Measurements from ENCODE around the gene MAPK1IP1L. TPM values are rescaled to one million over a fixed set of nuclear protein-coding genes. Genes with fewer than 3 reads are reported as not detected.
"Not testable (repeated sequence)": the region's sequence is repeated elsewhere in the genome, so short reads cannot be mapped to it uniquely, and the experiment has no call there.

MAPK1IP1L gene
- total RNA-seq, 1 donor, result 96.1 TPM

DNA sequence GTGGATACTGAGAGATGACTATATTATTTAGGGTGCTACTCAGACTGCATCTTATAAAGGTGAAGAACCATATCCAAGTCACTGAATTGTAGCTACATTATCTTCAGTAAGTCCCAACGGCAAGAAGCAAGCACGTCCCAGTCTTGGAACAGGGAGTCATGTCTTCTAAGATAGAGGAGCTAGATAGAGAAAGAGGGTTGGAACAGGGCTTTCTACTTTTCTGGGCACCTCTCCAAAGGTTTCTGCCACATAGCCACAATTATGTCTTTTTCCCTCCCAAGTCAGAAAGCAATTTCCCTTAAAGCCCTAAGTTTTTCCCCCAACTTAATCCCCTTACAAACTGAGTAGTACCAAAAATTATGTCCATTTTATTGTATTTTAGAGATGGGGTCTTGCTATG lies 22.4 kb downstream of the MAPK1IP1L start:
- Histone ChIP-seq H3K9me3 (ENCODE audit: low read depth, low read length) (no peaks in the 10 kb centered on the region), H3K27me3 (ENCODE audit: insufficient read depth, low read length) (no peaks in the 10 kb centered on the region), H3K4me1 (ENCODE audit: insufficient read depth, low read length) (peaks cover 13% of the 10 kb centered on the region), H3K4me3 (ENCODE audit: low read length) (no peak overlapping the region)

DNA sequence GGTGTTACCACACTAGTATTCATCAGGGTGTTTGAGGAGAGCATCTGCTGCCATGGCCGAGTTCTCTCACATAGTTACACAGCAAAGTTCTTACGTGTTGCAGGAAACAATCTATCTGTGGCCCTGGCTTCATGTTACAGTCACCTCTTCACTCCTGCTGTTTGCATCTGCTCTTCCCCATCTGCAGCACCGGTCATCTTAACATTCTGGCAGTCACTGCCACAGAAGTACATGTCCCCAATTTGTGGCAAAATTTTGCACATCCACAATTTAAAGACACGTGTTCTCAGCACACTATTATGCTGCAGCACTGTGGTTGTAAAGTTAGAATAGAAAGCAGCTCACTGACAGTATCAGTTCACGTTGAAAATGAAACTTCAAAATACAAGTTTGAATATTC lies 23.2 kb downstream of the MAPK1IP1L start:
- Histone ChIP-seq H3K4me1 (ENCODE audit: insufficient read depth, low read length) (peaks cover 19% of the 10 kb centered on the region), H3K27me3 (ENCODE audit: insufficient read depth, low read length) (no peaks in the 10 kb centered on the region), H3K9me3 (ENCODE audit: low read depth, low read length) (no peaks in the 10 kb centered on the region), H3K4me3 (ENCODE audit: low read length) (no peak overlapping the region)

DNA sequence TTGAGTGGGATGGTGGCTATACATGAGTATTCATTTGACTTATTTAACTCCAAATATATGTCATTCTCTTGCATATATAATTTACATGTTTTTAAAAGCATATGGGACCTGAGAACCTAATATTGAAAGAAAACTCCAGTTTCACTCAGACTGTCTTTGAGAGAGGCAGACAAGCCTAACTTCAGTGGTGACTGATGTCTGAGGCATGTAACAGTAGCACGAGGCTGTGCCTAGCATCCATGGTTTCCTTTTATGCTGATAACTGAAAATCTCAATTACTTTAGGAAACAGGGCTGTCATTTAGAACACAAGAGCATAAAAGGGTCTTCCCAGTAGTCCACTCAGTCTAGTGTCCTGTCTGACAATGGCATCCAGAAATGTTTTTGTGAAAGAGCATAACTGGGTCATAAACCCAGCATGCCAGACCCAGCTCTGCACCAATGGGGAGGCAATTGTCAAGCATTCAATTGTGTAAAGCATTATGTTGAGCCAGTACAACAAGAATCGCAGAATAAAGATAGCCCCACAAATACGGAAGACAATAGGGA lies 24.3 kb downstream of the MAPK1IP1L start:
- H3K4me3 ChIP-seq (ENCODE audit: low read length), result no peak overlapping the region
- H3K9me3 ChIP-seq (ENCODE audit: low read depth, low read length), result no peaks in the 10 kb centered on the region
- no peaks in the 10 kb centered on the region for H3K27me3 ChIP-seq (ENCODE audit: insufficient read depth, low read length)
- peaks cover 28% of the 10 kb centered on the region for H3K4me1 ChIP-seq (ENCODE audit: insufficient read depth, low read length)

DNA sequence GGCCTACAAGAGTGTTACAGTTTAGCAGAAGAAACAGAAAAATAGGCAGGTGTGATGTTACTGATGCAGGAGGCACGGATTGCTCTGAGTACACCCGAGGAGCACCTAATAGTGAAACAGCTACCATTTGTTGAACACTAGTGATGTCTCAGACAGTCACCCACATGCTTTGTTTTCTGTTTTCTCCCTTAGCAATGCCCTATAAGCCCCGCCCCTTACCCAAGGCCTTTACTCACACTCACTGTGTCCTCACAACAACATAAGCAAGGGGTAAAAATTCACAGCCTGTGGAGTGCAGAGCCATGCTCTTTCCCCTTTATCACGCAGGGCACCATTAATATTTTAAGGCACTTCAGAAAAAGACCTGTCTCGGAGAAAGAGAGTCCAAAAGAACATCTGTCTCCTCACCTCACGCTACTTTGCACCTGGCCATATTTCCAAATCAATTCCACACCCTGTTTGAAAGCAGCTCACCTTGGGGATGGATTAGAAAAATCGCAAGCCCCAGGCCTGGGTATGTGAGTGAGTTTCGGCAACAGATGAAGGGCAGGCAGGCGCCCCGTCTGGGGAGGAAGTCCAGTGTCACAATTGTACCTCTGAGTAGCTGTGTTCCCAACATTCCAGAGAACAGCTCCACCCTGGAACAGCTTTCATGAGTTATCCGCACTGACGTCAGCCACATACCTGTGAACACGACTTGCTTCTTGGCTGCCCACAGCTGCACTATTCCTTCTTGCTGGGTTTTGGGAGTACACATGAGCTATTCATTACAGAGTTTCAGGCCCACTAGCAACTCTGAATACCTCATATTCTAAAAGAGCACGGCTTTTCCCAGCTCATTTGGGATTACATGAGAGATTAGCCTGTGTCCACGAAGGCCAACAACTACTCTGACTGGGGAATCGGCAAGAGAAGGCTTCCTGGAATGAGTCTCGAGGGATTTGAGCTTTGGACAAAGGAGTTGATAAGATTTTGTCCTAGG lies 26.0 kb downstream of the MAPK1IP1L start:
- no peaks in the 10 kb centered on the region for H3K27me3 ChIP-seq (ENCODE audit: insufficient read depth, low read length)
- no peak overlapping the region for H3K4me3 ChIP-seq (ENCODE audit: low read length)
- peaks cover 20% of the 10 kb centered on the region for H3K4me1 ChIP-seq (ENCODE audit: insufficient read depth, low read length)
- no peaks in the 10 kb centered on the region for H3K9me3 ChIP-seq (ENCODE audit: low read depth, low read length)

GRCh38 chr14:55079961-55080360 lies 28.5 kb downstream of the MAPK1IP1L start:
- not testable (repeated sequence) for H3K4me3 ChIP-seq (ENCODE audit: low read length); H3K9me3 ChIP-seq (ENCODE audit: low read depth, low read length); H3K27me3 ChIP-seq (ENCODE audit: insufficient read depth, low read length)
- H3K4me1 ChIP-seq (ENCODE audit: insufficient read depth, low read length), result peaks cover 21% of the 10 kb centered on the region

DNA sequence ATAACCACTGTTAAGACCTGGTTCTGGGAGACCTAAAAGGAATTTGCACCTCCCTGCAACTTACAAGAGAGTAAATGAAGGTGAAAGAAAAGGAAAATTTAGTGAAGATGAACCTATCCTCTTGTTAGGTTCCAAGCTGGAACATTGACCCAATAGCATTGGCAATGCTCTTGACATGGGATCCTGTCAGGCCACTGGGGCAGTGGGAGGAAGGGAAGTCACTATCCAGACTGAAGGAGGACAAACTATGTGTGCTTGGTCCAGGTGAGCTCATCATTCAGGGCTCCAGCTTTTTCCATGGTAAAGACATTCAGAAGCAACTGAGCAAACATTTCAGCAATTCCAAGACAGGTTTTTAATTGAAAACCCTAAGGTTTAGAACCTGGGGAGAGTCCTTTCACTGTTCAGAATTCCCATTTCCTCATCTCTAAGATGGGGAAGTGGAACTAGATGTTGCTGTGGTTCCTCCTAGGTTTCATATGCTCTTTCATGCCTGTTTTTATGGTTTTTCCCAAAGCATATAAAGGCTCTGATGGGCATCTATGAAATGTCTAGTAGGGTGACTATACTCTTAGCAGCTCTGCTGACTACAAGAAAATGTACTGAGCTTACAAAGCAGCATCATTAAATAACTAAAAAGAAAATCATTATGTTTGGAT lies 33.1 kb downstream of the MAPK1IP1L start:
- no peaks in the 10 kb centered on the region for H3K27me3 ChIP-seq (ENCODE audit: insufficient read depth, low read length)
- H3K9me3 ChIP-seq (ENCODE audit: low read depth, low read length), result no peaks in the 10 kb centered on the region
- peaks cover 23% of the 10 kb centered on the region for H3K4me1 ChIP-seq (ENCODE audit: insufficient read depth, low read length)
- no peak overlapping the region for H3K4me3 ChIP-seq (ENCODE audit: low read length)

GRCh38 chr14:55085060-55085660 lies 33.7 kb downstream of the MAPK1IP1L start:
- Histone ChIP-seq H3K9me3 (ENCODE audit: low read depth, low read length) (no peaks in the 10 kb centered on the region), H3K27me3 (ENCODE audit: insufficient read depth, low read length) (no peaks in the 10 kb centered on the region), H3K4me3 (ENCODE audit: low read length) (no peak overlapping the region), H3K4me1 (ENCODE audit: insufficient read depth, low read length) (peaks cover 22% of the 10 kb centered on the region)

- no peaks in the 10 kb centered on the region for H3K27me3 ChIP-seq (ENCODE audit: insufficient read depth, low read length)
- no peak overlapping the region for H3K4me3 ChIP-seq (ENCODE audit: low read length)
- H3K4me1 ChIP-seq (ENCODE audit: insufficient read depth, low read length), result peaks cover 23% of the 10 kb centered on the region
- no peaks in the 10 kb centered on the region for H3K9me3 ChIP-seq (ENCODE audit: low read depth, low read length)
Observed at GRCh38 chr14:55086938-55087337, 35.5 kb downstream of the MAPK1IP1L start.

GRCh38 chr14:55088356-55088755 lies 36.9 kb downstream of the MAPK1IP1L start:
- Histone ChIP-seq H3K9me3 (ENCODE audit: low read depth, low read length) (no peaks in the 10 kb centered on the region), H3K4me3 (ENCODE audit: low read length) (no peak overlapping the region), H3K27me3 (ENCODE audit: insufficient read depth, low read length) (no peaks in the 10 kb centered on the region), H3K4me1 (ENCODE audit: insufficient read depth, low read length) (peaks cover 23% of the 10 kb centered on the region)

DNA sequence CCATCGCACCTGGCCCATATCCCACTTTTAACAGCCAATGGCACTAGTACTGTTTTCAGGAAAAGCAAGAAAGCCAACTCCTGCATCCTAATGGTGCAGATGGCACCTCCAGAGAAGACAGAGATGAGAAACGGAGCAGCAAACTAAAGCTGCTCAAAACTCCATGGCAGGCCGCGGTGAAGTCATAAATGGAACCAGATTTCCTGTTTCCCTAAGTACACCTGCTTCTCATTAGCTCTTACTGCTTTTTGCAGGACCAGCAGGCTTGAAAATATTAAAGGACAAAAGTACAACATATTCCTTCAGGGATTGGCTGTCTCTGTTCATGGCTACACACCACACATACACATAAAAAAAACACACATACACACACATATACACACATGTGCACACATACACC lies 40.9 kb downstream of the MAPK1IP1L start:
- Histone ChIP-seq H3K4me3 (ENCODE audit: low read length) (no peak overlapping the region), H3K9me3 (ENCODE audit: low read depth, low read length) (no peaks in the 10 kb centered on the region), H3K27me3 (ENCODE audit: insufficient read depth, low read length) (no peaks in the 10 kb centered on the region), H3K4me1 (ENCODE audit: insufficient read depth, low read length) (peaks cover 15% of the 10 kb centered on the region)

GRCh38 chr14:55094292-55095157 lies 43.1 kb downstream of the MAPK1IP1L start:
- H3K27me3 ChIP-seq (ENCODE audit: insufficient read depth, low read length), result no peaks in the 10 kb centered on the region
- no peak overlapping the region for H3K4me3 ChIP-seq (ENCODE audit: low read length)
- no peaks in the 10 kb centered on the region for H3K9me3 ChIP-seq (ENCODE audit: low read depth, low read length)
- peaks cover 31% of the 10 kb centered on the region for H3K4me1 ChIP-seq (ENCODE audit: insufficient read depth, low read length)

DNA sequence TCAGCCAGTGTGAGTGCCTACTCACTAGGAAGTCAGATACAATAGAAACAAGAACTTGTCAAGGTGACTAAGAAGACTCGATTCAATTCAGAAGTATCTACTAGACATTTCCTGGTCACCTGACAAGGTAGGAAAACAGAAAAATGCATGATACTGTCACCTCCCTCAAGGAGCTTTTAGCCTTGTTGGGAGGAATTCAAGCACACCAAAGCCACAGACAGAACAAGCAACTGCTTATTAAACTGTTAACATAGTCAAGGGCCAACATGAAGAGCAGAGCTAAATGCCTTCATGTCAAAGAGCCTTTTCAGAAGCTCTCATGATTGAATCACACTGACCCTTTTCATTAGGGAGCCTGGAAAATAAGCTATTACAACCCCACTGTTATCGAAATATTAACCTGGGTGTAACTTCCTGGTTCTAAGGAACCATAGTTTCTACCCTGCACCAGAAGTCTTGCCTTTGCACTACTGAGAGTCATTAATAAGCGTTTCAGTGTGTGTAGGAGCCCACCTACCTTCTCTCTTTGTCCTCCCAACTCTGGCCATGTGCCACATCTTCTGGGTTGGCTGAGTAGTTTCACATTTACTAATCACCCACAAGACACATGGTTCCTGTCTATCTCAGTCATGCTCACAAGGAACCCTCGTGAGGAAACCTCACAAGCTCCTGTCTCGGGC lies 46.6 kb downstream of the MAPK1IP1L start:
- Histone ChIP-seq H3K9me3 (ENCODE audit: low read depth, low read length) (no peaks in the 10 kb centered on the region), H3K4me3 (ENCODE audit: low read length) (no peak overlapping the region), H3K4me1 (ENCODE audit: insufficient read depth, low read length) (peaks cover 48% of the 10 kb centered on the region), H3K27me3 (ENCODE audit: insufficient read depth, low read length) (no peaks in the 10 kb centered on the region)

- Histone ChIP-seq H3K9me3 (ENCODE audit: low read depth, low read length) (no peaks in the 10 kb centered on the region), H3K27me3 (ENCODE audit: insufficient read depth, low read length) (no peaks in the 10 kb centered on the region), H3K4me3 (ENCODE audit: low read length) (no peak overlapping the region), H3K4me1 (ENCODE audit: insufficient read depth, low read length) (peaks cover 53% of the 10 kb centered on the region)
Observed at GRCh38 chr14:55098561-55098898, 47.1 kb downstream of the MAPK1IP1L start.

GRCh38 chr14:55099756-55100155 lies 48.3 kb downstream of the MAPK1IP1L start:
- Histone ChIP-seq H3K4me3 (ENCODE audit: low read length) (no peak overlapping the region), H3K9me3 (ENCODE audit: low read depth, low read length) (no peaks in the 10 kb centered on the region), H3K27me3 (ENCODE audit: insufficient read depth, low read length) (no peaks in the 10 kb centered on the region), H3K4me1 (ENCODE audit: insufficient read depth, low read length) (peaks cover 65% of the 10 kb centered on the region)

Data from mononuclear cell (primary cell).